Neutrophil (primary cell): ENCODE measurements around the gene FAM120A.

ENCODE experiments used
- H3K27ac ChIP-seq: fragments of 200-600 bp; sonication (generic); 2 replicates; pipeline ENCODE4 v1.5.1; 2016; ENCODE audit warnings: mild to moderate bottlenecking, moderate library complexity
- H3K27me3 ChIP-seq: fragments of 200-600 bp; sonication (generic); 2 replicates; pipeline ENCODE4 v1.6.0; 2016; ENCODE audit warnings: mild to moderate bottlenecking
- H3K36me3 ChIP-seq: fragments of 200-600 bp; sonication (generic); 2 replicates; pipeline ENCODE4 v1.5.1; 2017
- H3K4me1 ChIP-seq, 2 experiments: fragments of 200-600 bp in 1 of 2; sonication (generic) in 1 of 2; 1 replicate in 1 of 2; 2 replicates in 1 of 2; pipeline versions ENCODE4 v1.5.1 to v1.6.1; 2013 to 2016; ENCODE audit warnings: low read depth in 1 of 2, low read length in 1 of 2, mild to moderate bottlenecking in 1 of 2, moderate library complexity in 1 of 2; ENCODE audit not compliant: control insufficient read depth in 1 of 2, insufficient read depth in 1 of 2
- H3K4me3 ChIP-seq, 2 experiments: fragments of 200-600 bp in 1 of 2; sonication (generic) in 1 of 2; 1 replicate in 1 of 2; 2 replicates in 1 of 2; pipeline ENCODE4 v1.5.1; 2013 to 2016; ENCODE audit warnings: low read depth in 1 of 2, low read length in 1 of 2, mild to moderate bottlenecking in 1 of 2, moderate library complexity in 1 of 2
- H3K9me3 ChIP-seq: fragments of 200-600 bp; sonication (generic); 2 replicates; pipeline ENCODE4 v1.5.1; 2016
- CTCF ChIP-seq: fragments of 200-600 bp; sonication (generic); IDR thresholded peaks from 2 replicates; pipeline ENCODE4 v1.5.1; 2016; ENCODE audit warnings: antibody characterized with exemption

FAM120A gene

DNA sequence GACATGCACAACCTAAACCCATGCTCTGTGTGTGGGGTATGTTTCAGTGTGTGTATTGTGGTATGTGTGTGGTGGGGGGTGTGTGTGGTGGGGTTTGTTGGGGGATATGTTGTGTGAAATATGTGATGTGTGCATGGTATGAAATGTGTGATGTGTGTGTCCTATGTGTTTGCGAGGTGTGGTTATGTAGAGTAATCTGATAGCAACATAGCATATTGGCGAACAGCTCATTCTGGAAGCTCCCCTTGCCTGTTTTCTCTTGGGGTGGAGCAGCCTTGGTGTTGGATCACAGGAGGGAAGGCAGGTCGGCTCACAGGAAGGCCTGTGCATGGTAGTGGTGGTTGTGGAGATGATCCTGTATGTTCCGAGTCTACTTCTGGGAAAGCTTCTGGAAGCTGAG is 89.5 kb downstream of the FAM120A start:
- TF ChIP-seq CTCF: no peak
- Histone ChIP-seq H3K27me3 (no peaks in the 10 kb centered on the region), H3K36me3 (peaks cover 78% of the 10 kb centered on the region), H3K27ac (no peak overlapping the region), H3K4me1 (no peaks in the 10 kb centered on the region), H3K4me3 (no peak overlapping the region), H3K9me3 (no peaks in the 10 kb centered on the region)

GRCh38 chr9:93541581-93542349 is 90.3 kb downstream of the FAM120A start:
- Histone ChIP-seq H3K4me1 (no peaks in the 10 kb centered on the region), H3K9me3 (no peaks in the 10 kb centered on the region), H3K27ac (no peak overlapping the region), H3K4me3 (no peak overlapping the region), H3K27me3 (no peaks in the 10 kb centered on the region), H3K36me3 (peaks cover 81% of the 10 kb centered on the region)
- TF ChIP-seq CTCF: no peak

GRCh38 chr9:93543117-93543516 is 91.6 kb downstream of the FAM120A start:
- H3K27me3 ChIP-seq: no peaks in the 10 kb centered on the region
- no peak for TF ChIP-seq CTCF
- H3K4me1 ChIP-seq: no peaks in the 10 kb centered on the region
- peaks cover 93% of the 10 kb centered on the region for H3K36me3 ChIP-seq
- no peaks in the 10 kb centered on the region for H3K9me3 ChIP-seq
- H3K4me3 ChIP-seq: no peak overlapping the region
- H3K27ac ChIP-seq: no peak overlapping the region

GRCh38 chr9:93546356-93546755 is 94.9 kb downstream of the FAM120A start:
- Histone ChIP-seq H3K4me3 (no peak overlapping the region), H3K4me1 (no peaks in the 10 kb centered on the region), H3K27ac (no peak overlapping the region), H3K9me3 (no peaks in the 10 kb centered on the region), H3K36me3 (peaks cover 91% of the 10 kb centered on the region), H3K27me3 (no peaks in the 10 kb centered on the region)
- no peak for TF ChIP-seq CTCF

GRCh38 chr9:93549611-93550010 is 98.1 kb downstream of the FAM120A start:
- TF ChIP-seq CTCF: no peak
- Histone ChIP-seq H3K4me1 (no peaks in the 10 kb centered on the region), H3K4me3 (no peak overlapping the region), H3K9me3 (no peaks in the 10 kb centered on the region), H3K27me3 (no peaks in the 10 kb centered on the region), H3K27ac (no peak overlapping the region), H3K36me3 (peaks cover 90% of the 10 kb centered on the region)
